OCI-LY3 (cell line): ENCODE measurements around the gene SUPT6H.

Experiments
- EZH2phosphoT487 ChIP-seq: fragments of 200-600 bp; shearing (Covaris generic); IDR thresholded peaks from 2 replicates; pipeline ENCODE4 v1.6.1; 2018; ENCODE audit warnings: antibody characterized with exemption, mixed run types, low read depth
- TF ChIP-seq, protein P1 (sequence below): fragments of 200-600, 300-600 bp; sonication (generic); IDR thresholded peaks from 2 replicates; pipeline ENCODE4 v1.5.1; 2014; ENCODE audit warnings: antibody characterized with exemption, low read length, low read depth

- TF ChIP-seq, protein P1, sequence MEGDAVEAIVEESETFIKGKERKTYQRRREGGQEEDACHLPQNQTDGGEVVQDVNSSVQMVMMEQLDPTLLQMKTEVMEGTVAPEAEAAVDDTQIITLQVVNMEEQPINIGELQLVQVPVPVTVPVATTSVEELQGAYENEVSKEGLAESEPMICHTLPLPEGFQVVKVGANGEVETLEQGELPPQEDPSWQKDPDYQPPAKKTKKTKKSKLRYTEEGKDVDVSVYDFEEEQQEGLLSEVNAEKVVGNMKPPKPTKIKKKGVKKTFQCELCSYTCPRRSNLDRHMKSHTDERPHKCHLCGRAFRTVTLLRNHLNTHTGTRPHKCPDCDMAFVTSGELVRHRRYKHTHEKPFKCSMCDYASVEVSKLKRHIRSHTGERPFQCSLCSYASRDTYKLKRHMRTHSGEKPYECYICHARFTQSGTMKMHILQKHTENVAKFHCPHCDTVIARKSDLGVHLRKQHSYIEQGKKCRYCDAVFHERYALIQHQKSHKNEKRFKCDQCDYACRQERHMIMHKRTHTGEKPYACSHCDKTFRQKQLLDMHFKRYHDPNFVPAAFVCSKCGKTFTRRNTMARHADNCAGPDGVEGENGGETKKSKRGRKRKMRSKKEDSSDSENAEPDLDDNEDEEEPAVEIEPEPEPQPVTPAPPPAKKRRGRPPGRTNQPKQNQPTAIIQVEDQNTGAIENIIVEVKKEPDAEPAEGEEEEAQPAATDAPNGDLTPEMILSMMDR = no peak
- TF ChIP-seq EZH2phosphoT487 = no peak
These were observed 82.3 kb downstream of the SUPT6H start for GRCh38 chr17:28744104-28744971.
